ENCODE measurements around the gene TNFRSF8. TPM values are rescaled to one million over a fixed set of nuclear protein-coding genes. Genes with fewer than 3 reads are reported as not detected.

The TNFRSF8 gene
- polyA plus RNA-seq, 1 of the 3 experiments (the other 2 are of a cell fraction): 0.07 TPM

- no peaks in the 10 kb centered on the region for H3K79me2 ChIP-seq (ENCODE audit: insufficient read depth)
- H3K4me1 ChIP-seq (ENCODE audit: control insufficient read depth in 1 of 2, insufficient read depth in 2 of 2, low read depth in 1 of 2, low read length in 1 of 2): no peaks in the 10 kb centered on the region
- H3K9me3 ChIP-seq: no peaks in the 10 kb centered on the region
- ChIA-PET POLR2A (no interaction called here), CTCF (interaction anchor here (1.1 to 1.4 kb wide), 2 partner anchors 12 to 78 kb away, joined by 3 to 4 read pairs; no protein-coding TSS in a partner anchor)
- H3K9me2 ChIP-seq: no peaks in the 10 kb centered on the region
- 0 out of 2 replicates have a peak, but pooled peaks cover 3% of the 10 kb centered on the region for H3K27me3 ChIP-seq (ENCODE audit: insufficient read depth)
- no peaks in the 10 kb centered on the region for H3K36me3 ChIP-seq (replicated peaks in 1 of 2; ENCODE audit: control insufficient read depth in 1 of 2, insufficient read depth in 2 of 2, low read length in 1 of 2)
- H3K4me2 ChIP-seq: no peak overlapping the region
- H3K4me3 ChIP-seq (ENCODE audit: low read depth in 2 of 2, low read length in 1 of 2): no peak overlapping the region
- TF ChIP-seq MXI1 (IDR thresholded peaks at IDR 0.05; ENCODE audit: low read depth, low read length) (no peak), REST (IDR thresholded peaks at IDR 0.05; ENCODE audit: low read depth, low read length) (no peak), TAF1 (IDR thresholded peaks at IDR 0.05; ENCODE audit: borderline replicate concordance, low read depth, low read length) (no peak), CHD2 (IDR thresholded peaks at IDR 0.05; ENCODE audit: low read length, partially characterized antibody) (no peak), RXRA (IDR thresholded peaks at IDR 0.05; ENCODE audit: borderline replicate concordance, low read depth) (no peak), FOXJ3 (CRISPR knock-in tag; IDR thresholded peaks at IDR 0.05) (no peak), RCOR1 (IDR thresholded peaks at IDR 0.05; ENCODE audit: low read length) (no peak), ZBTB33 (IDR thresholded peaks at IDR 0.05; ENCODE audit: borderline replicate concordance, low read depth) (no peak), RAD21 (IDR thresholded peaks at IDR 0.05; ENCODE audit: low read length) (no peak)
- TF ChIP-seq, protein P1, sequence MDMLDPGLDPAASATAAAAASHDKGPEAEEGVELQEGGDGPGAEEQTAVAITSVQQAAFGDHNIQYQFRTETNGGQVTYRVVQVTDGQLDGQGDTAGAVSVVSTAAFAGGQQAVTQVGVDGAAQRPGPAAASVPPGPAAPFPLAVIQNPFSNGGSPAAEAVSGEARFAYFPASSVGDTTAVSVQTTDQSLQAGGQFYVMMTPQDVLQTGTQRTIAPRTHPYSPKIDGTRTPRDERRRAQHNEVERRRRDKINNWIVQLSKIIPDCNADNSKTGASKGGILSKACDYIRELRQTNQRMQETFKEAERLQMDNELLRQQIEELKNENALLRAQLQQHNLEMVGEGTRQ (IDR thresholded peaks at IDR 0.05; ENCODE audit: borderline replicate concordance, low read depth, low read length): no peak
- TF ChIP-seq, protein P2, sequence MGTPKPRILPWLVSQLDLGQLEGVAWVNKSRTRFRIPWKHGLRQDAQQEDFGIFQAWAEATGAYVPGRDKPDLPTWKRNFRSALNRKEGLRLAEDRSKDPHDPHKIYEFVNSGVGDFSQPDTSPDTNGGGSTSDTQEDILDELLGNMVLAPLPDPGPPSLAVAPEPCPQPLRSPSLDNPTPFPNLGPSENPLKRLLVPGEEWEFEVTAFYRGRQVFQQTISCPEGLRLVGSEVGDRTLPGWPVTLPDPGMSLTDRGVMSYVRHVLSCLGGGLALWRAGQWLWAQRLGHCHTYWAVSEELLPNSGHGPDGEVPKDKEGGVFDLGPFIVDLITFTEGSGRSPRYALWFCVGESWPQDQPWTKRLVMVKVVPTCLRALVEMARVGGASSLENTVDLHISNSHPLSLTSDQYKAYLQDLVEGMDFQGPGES (IDR thresholded peaks at IDR 0.05; ENCODE audit: low read depth, low read length): no peak
- TF ChIP-seq, protein P3, sequence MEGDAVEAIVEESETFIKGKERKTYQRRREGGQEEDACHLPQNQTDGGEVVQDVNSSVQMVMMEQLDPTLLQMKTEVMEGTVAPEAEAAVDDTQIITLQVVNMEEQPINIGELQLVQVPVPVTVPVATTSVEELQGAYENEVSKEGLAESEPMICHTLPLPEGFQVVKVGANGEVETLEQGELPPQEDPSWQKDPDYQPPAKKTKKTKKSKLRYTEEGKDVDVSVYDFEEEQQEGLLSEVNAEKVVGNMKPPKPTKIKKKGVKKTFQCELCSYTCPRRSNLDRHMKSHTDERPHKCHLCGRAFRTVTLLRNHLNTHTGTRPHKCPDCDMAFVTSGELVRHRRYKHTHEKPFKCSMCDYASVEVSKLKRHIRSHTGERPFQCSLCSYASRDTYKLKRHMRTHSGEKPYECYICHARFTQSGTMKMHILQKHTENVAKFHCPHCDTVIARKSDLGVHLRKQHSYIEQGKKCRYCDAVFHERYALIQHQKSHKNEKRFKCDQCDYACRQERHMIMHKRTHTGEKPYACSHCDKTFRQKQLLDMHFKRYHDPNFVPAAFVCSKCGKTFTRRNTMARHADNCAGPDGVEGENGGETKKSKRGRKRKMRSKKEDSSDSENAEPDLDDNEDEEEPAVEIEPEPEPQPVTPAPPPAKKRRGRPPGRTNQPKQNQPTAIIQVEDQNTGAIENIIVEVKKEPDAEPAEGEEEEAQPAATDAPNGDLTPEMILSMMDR (IDR thresholded peaks at IDR 0.05): no peak
- H4K20me1 ChIP-seq (ENCODE audit: insufficient read depth): no peaks in the 10 kb centered on the region
- no peak for DNase-seq
- H3K9ac ChIP-seq: no peak overlapping the region
- H2AFZ ChIP-seq (ENCODE audit: low read depth): no peak overlapping the region
- no peak overlapping the region for H3K27ac ChIP-seq (ENCODE audit: low read depth in 2 of 2, low read length in 1 of 2)
- no peaks in the 10 kb centered on the region for H3F3A ChIP-seq (replicated peaks; ENCODE audit: insufficient read depth)
- WGBS (ENCODE audit: low lambda C conversion rate): 72% methylated on average over 13 of the region's 13 CpGs
Observed at GRCh38 chr1:12130466-12131130, 67.5 kb downstream of the TNFRSF8 start.
